Measurements from ENCODE around the gene SPATA3. TPM values are rescaled to one million over a fixed set of nuclear protein-coding genes. Genes with fewer than 3 reads are reported as not detected.
A peak's percentile ranks its signal among the peaks of the same experiment; 100 is the strongest.

Gene SPATA3
- total and polyA plus RNA-seq, 2 of the 13 experiments (the other 11 are each of a cell fraction or from before 2014, with no cell fraction given), result not detected

DNA sequence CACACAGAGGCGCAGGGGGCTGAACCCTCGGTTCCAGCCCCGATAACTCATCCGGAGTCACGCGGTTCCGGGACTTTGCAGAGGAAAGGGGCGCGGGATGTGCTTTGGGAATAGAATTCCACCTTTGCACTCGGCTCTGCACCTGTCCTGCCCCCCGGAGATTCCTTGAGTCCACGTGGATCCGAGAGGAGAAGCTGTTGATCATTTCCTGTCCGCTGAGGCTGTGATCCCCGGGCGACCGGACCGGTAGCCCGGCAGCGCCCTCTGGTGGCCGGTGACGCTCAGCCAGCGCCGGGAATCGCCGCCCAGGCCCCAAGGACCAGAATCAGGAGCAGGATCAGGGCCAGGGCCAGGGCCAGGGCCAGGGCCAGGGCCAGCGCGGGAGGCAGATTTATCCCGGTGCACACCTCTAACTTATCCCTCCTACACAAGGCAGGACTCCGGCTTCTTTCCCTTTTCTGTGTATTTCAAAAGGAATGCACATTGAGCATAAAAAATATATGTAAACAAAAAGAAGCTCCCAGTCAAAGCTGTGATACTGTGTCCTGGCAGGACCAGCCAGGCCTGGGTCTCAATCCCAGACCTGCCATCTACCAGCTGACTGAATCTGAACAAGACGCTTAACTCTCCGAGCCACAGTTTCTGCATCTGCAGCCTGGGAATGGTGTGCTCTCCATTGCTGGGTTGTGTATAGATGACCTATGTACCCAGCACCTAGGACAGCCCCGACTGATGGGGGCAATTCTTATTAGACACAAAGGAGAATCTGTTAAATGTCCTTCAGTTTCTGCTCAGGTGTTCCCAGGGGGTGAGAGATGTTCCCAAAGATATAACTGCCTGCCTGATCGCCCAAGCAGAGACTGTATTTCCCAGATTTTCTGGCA is 8.5 kb upstream of the SPATA3 start (continued):
- TF ChIP-seq CSRNP1 (CRISPR knock-in tag; IDR thresholded peaks at IDR 0.05), result 0 out of 2 replicates have a peak, but pooled peaks have one; percentile 27
- TF ChIP-seq YEATS4 (CRISPR knock-in tag; IDR thresholded peaks at IDR 0.05; ENCODE audit: borderline replicate concordance), result no peak
- TF ChIP-seq SIX4 (CRISPR knock-in tag; IDR thresholded peaks at IDR 0.05), result peak; percentile 8; the same call in 1 of the 2 replicates
- TF ChIP-seq ZFP90 (CRISPR knock-in tag; IDR thresholded peaks at IDR 0.05; ENCODE audit: borderline replicate concordance), result no peak
- TF ChIP-seq, protein P1, sequence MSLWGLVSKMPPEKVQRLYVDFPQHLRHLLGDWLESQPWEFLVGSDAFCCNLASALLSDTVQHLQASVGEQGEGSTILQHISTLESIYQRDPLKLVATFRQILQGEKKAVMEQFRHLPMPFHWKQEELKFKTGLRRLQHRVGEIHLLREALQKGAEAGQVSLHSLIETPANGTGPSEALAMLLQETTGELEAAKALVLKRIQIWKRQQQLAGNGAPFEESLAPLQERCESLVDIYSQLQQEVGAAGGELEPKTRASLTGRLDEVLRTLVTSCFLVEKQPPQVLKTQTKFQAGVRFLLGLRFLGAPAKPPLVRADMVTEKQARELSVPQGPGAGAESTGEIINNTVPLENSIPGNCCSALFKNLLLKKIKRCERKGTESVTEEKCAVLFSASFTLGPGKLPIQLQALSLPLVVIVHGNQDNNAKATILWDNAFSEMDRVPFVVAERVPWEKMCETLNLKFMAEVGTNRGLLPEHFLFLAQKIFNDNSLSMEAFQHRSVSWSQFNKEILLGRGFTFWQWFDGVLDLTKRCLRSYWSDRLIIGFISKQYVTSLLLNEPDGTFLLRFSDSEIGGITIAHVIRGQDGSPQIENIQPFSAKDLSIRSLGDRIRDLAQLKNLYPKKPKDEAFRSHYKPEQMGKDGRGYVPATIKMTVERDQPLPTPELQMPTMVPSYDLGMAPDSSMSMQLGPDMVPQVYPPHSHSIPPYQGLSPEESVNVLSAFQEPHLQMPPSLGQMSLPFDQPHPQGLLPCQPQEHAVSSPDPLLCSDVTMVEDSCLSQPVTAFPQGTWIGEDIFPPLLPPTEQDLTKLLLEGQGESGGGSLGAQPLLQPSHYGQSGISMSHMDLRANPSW (CRISPR knock-in tag; IDR thresholded peaks at IDR 0.05; ENCODE audit: borderline replicate concordance), result peak; percentile 81; the same call in 1 of the 2 replicates
- no peak for TF ChIP-seq ZNF460 (CRISPR knock-in tag; IDR thresholded peaks at IDR 0.05; ENCODE audit: borderline replicate concordance)
- TF ChIP-seq ZNF550 (CRISPR knock-in tag; IDR thresholded peaks at IDR 0.05; ENCODE audit: borderline replicate concordance), result peak; percentile 82; the same call in 1 of the 2 replicates
- 0 out of 2 replicates have a peak, but pooled peaks have one; percentile 33 for TF ChIP-seq ZNF484 (CRISPR knock-in tag; IDR thresholded peaks at IDR 0.05; ENCODE audit: borderline replicate concordance, low read depth)
- TF ChIP-seq ZNF563 (CRISPR knock-in tag; IDR thresholded peaks at IDR 0.05), result peak; percentile 90
- no peak for TF ChIP-seq ZNF644 (CRISPR knock-in tag; IDR thresholded peaks at IDR 0.05; ENCODE audit: low read depth)
- TF ChIP-seq, protein P2, sequence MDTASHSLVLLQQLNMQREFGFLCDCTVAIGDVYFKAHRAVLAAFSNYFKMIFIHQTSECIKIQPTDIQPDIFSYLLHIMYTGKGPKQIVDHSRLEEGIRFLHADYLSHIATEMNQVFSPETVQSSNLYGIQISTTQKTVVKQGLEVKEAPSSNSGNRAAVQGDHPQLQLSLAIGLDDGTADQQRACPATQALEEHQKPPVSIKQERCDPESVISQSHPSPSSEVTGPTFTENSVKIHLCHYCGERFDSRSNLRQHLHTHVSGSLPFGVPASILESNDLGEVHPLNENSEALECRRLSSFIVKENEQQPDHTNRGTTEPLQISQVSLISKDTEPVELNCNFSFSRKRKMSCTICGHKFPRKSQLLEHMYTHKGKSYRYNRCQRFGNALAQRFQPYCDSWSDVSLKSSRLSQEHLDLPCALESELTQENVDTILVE (CRISPR knock-in tag; IDR thresholded peaks at IDR 0.05), result 0 out of 2 replicates have a peak, but pooled peaks have one; percentile 32
- peak; percentile 46 for TF ChIP-seq GABPA (IDR thresholded peaks at IDR 0.05; ENCODE audit: low read depth, low read length)
- peak; percentile 60 for TF ChIP-seq GABPA (CRISPR knock-in tag; IDR thresholded peaks at IDR 0.05; ENCODE audit: low read depth)
- no peak for TF ChIP-seq CBX2 (IDR thresholded peaks at IDR 0.05; ENCODE audit: low read depth, low read length)
- 0 out of 2 replicates have a peak, but pooled peaks have one; percentile 20 for TF ChIP-seq CBX2 (CRISPR knock-in tag; IDR thresholded peaks at IDR 0.05; ENCODE audit: low read depth)
- no peak for TF ChIP-seq NCOR1 (IDR thresholded peaks at IDR 0.05; ENCODE audit: borderline replicate concordance, low read length)
- TF ChIP-seq, protein P3, sequence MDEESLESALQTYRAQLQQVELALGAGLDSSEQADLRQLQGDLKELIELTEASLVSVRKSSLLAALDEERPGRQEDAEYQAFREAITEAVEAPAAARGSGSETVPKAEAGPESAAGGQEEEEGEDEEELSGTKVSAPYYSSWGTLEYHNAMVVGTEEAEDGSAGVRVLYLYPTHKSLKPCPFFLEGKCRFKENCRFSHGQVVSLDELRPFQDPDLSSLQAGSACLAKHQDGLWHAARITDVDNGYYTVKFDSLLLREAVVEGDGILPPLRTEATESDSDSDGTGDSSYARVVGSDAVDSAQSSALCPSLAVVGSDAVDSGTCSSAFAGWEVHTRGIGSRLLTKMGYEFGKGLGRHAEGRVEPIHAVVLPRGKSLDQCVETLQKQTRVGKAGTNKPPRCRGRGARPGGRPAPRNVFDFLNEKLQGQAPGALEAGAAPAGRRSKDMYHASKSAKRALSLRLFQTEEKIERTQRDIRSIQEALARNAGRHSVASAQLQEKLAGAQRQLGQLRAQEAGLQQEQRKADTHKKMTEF (CRISPR knock-in tag; IDR thresholded peaks at IDR 0.05), result peak; percentile 78
- no peak for TF ChIP-seq U2AF2 (IDR thresholded peaks at IDR 0.05; ENCODE audit: low read depth, low read length)
